Hepatocyte (in vitro differentiated cells): ENCODE results near the gene TFEB.

ENCODE experiments used
- CTCF ChIP-seq: fragments of 200-600 bp; sonication (generic); IDR thresholded peaks from 2 replicates; pipeline ENCODE4 v1.5.1; 2016; ENCODE audit warnings: antibody characterized with exemption, mild to moderate bottlenecking; ENCODE audit not compliant: poor library complexity
- EZH2 ChIP-seq: fragments of 200-600 bp; sonication (generic); IDR thresholded peaks from 2 replicates; pipeline ENCODE4 v1.6.1; 2016; ENCODE audit warnings: antibody characterized with exemption, mild to moderate bottlenecking, borderline replicate concordance
- EZH2phosphoT487 ChIP-seq: fragments of 200-600 bp; sonication (generic); IDR thresholded peaks from one replicate; pipeline ENCODE4 v1.6.1; 2018; ENCODE audit warnings: antibody characterized with exemption, mild to moderate bottlenecking, low read depth, moderate library complexity; ENCODE audit not compliant: unreplicated experiment, severe bottlenecking

- TF ChIP-seq CTCF (no peak), EZH2phosphoT487 (no peak), EZH2 (no peak)
Measured at GRCh38 chr6:41716516-41717391, 18.7 kb downstream of the TFEB start.
